GM18505 (cell line): ENCODE results near the gene KCNG3.
"Not testable (repeated sequence)": the region's sequence is repeated elsewhere in the genome, so short reads cannot be mapped to it uniquely, and the experiment has no call there.

Experiments
- ATAC-seq: cut with Tn5 transposase; IDR thresholded peaks from one replicate; pipeline ENCODE4 v1.9.1; 2021; ENCODE audit not compliant: unreplicated experiment
- POLR2A ChIP-seq: IDR thresholded peaks from 4 replicates; pipeline ENCODE4 v1.6.1; 2011; ENCODE audit warnings: borderline replicate concordance; ENCODE audit not compliant: insufficient read depth, insufficient read length; ENCODE audit errors: extremely low read depth

Gene KCNG3

DNA sequence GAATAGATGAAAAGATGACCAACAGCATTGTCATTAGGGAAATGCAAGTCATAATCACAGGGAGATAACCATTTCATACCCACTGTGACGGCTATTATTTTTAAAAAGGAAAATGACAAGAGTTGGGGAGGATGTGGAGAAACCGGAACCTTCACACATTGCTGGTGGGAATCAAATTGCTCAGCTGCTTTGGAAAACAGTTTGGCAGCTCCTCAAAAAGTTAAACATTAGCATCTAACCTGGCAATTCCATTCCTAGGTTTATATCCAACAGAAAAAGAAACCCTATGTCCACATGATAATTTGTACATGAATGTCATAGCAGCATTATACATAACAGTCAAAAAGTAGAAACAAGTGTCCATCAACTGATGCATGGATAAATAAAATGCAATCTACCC lies 58.2 kb downstream of the KCNG3 start:
- ATAC-seq = no peak

DNA sequence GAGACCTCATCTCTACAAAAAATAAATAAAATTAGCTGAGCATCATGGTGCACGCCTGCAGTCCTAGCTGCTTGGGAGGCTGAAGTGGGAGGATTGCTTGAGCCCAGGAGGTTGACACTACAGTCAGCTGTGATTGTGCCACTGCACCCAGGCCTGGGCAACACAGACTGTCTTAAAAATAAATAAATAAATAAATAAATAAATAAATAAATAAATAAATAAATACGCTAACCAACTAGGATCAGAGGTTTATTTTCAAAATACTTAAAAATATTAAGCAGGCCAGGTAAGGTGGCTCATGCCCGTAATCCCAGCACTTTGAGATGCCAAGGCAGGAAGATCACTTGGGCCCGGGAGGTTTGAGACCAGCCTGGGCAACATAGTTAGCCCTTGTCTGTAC lies 63.6 kb downstream of the KCNG3 start:
- TF ChIP-seq POLR2A = no peak
- no peak for ATAC-seq

More for the DNA sequence above, 58.2 kb downstream of the KCNG3 start:
- TF ChIP-seq POLR2A = no peak

DNA sequence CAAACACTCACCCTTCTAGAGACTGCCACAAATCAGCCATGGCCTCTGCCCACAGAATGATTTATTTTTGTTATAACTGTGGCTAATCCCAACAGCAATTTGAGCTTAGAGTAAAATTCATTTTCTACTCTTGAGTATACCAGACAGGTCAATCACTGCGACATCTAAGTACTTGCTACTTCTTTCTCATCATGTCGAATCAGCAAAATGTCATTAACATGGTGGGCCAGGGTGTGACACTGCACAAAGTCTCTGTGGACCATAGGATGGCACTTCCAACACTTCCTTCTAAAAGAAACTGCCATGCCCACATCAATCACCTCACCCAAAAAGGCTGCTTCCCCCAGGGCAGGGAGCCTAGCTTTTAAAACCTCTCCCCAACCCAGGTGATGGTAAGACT lies 64.4 kb downstream of the KCNG3 start:
- TF ChIP-seq POLR2A = no peak
- no peak for ATAC-seq

DNA sequence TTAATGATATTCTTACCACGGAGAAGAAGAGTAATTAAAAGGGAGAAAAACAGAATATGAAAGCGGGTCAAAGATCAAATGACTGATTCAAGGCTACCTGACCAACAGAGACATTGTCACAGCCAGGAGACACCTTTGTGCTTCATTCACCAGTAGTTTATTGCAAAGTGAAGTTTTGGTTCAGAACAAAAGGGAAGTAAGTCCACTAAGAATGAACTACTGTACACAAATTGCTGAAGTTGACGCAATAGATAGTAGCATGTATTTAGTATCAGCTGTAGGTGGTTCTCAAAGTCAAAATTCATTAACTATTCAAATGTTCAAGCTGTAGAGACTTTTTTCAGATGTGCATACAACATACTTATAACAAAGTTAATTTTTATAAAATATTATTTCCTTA lies 68.1 kb downstream of the KCNG3 start:
- TF ChIP-seq POLR2A = no peak
- no peak for ATAC-seq

DNA sequence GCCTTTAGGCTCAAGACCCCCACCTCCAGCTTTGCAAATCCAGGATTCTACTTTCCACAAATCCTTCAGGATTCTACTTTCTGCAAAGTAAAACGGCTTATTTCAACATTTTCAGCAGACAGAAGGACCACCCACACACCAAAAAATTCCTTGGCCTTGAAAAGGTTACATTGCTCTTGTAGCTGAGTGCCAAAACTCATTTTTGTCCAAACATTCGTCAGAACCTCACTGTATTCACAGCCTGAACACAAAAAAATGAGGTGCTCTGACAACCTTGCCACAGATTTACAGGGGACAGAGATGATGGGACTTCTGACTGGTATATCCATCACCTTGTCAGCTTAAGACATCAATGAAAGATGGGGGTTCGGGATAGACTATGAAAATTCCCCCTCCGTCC lies 69.7 kb downstream of the KCNG3 start:
- no peak for TF ChIP-seq POLR2A
- ATAC-seq = no peak

DNA sequence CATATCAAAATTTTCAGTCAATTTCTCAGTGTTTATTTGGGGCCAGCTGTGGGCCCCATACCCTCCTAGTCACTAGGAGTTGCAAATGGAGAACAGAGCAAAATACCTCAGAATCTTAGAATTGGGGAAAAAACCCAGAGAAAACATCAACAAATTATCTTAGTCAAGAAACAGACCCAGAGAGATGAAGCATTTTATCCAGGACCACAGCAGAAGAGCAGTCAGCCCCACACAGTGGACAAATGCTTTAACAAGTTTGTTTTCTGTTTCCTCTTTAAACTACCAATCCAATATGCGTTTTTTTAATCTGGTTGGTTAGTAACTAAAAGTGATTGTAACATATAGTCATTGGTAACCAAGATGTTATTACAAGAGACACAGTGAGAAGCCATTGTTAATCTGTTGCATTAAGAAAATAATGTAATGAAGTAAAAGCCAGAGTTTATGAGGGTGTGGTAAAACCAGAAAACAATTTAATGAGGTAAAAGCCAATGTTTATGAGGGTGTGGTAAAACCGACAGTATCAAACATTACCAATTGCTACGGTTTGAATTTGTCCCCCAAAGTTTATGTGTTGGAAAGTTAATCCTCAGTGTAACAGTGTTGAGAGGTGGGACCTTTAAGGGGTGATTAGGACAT lies 72.1 kb downstream of the KCNG3 start:
- no peak for ATAC-seq
- TF ChIP-seq POLR2A = no peak

DNA sequence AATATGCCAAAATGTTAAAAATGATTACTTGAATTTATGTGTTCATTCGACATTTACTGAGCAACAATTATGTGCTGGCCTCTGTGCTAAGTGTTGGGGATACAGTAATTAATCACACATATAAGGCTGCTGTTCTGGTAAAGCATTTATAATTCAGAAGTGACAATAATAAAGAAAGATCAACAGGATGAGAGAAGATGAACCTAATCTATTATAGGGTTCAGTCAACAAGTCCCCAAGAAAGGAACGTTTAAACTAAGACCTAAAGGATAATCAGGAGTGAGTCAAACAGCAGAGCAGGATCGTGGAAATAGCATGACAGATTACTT lies 72.7 kb downstream of the KCNG3 start:
- no peak for TF ChIP-seq POLR2A
- ATAC-seq = no peak

DNA sequence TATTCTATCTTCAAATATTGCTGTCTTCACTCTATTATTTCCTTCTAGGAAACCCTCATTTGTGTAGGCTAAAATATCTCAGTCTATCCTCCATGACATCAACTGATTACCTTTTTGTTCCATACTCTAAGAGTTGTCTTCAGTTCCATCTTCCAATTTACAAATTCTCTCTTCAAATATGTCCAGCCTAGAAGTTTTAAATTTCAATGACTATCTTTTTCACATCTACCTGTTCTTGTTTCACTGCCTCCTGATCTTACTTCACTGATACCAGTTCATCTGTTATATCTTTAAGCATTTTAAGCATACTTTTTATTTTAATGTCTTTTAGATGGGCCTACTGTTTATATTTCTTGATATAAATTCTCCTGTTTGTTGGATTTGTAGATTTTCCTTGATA lies 79.1 kb downstream of the KCNG3 start:
- no peak for TF ChIP-seq POLR2A
- ATAC-seq = no peak

DNA sequence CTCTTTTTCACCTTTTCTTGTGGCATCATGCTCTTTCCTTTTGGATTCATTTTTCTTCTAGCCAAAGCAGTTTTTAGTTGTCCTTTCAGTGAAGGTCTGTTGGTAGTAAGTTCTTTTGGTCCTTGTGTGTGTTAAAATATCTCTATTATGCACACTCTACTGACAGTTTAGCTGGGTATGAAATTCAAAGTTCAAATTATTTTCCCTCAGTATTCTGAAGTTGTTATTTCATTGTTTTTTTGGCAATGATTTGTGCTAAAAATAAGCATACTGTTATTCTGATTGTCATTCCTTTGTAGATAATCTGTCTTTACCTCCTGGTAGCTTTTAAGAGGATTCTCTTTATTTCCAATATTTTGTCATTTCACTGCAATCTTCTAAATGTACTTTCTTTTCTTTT lies 79.6 kb downstream of the KCNG3 start:
- no peak for ATAC-seq
- no peak for TF ChIP-seq POLR2A

DNA sequence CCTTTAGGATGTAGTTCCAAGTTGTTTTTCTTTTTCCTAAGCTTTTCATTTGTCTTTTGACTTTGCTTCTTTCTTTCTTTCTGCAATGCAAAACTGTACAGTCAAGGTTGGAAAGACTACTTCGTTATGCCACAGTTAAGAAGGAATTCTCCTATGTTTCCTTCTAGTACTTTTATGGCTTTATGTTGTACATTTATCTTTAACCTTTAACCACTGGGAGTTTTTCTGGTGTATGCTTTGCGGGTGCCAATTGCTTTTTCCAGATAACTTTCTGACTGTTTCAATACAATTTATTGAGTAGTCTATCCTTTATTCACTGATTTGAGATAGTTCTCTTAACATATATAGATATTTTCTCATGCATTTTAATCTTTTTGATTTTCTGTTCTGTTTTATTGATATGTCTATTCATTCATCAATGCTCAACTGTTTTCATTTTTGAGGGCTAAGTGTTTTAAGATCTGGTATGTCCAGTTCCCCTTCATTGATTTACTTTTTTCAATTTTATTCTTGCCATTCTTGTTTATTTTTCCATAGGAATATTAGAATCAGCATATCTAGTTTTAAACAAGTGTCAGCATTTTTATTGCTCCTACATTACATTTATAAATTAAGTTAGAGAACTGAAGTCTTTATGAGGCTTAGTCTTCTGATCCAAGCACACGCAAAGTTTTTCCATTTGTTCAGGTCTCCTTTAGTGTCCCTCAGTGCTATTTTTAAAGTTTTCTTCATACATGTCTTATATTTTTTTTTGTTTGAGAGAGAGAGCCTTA lies 82.9 kb downstream of the KCNG3 start:
- no peak for ATAC-seq
- no peak for TF ChIP-seq POLR2A

DNA sequence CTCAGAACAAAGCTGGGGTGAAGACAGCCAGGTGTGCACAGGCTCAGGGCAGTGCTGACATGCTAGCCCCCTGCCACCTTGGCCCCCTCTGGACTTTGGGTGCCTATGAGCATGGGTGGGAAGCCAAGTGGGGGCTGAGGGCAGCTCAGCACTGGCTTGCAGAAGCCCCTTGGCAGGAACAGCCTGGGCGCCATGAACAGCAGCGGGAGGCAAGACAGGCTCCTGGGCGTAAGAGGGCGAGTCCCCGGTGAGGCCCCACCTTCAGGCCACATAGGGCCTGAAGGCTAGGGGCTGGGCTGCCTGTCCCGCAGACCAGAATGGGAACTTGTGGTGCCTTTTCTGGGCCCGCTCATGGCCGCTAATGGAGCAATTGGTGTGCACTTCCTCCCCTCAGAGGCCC lies 85.8 kb downstream of the KCNG3 start:
- ATAC-seq = no peak

DNA sequence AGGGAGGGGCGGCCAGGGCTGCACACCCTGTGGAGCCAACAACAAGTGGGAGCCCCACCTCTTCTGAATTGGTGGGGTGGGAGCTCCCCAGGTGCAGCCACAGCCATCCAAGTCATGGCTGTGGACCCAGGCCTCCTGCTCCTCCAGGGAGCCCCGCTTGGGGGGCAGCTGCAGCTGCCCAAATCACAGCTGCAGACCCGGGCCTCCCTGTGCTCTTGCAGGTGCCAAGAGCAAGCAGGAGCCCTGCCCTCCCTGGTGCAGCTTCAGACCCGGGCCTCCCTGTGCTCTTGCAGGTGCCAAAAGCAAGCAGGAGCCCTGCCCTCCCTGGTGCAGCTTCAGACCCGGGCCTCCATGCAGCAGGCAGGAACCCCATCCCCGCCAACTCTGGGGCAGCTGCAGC lies 86.3 kb downstream of the KCNG3 start:
- TF ChIP-seq POLR2A = no peak
- ATAC-seq = no peak

More for the DNA sequence above, 85.8 kb downstream of the KCNG3 start:
- TF ChIP-seq POLR2A = no peak

DNA sequence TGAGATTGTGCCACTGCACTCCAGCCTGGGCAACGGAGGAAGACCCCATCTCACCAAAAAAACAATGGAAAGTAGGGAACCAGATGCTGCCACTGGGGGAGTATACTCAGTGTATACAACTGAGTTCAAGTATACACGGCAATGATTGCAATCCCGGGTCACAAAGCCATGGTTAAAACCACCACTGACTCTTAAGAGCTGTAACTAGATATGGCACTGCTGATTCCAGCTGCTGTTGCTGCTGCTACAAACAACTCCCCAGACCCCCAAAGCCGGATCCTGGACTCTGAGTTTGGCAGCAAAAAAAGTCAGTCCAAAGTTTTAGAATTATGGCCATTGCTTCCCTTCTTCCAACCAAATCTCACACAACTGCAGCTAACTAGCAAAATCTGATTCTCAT lies 89.1 kb downstream of the KCNG3 start:
- no peak for ATAC-seq
- TF ChIP-seq POLR2A = no peak

DNA sequence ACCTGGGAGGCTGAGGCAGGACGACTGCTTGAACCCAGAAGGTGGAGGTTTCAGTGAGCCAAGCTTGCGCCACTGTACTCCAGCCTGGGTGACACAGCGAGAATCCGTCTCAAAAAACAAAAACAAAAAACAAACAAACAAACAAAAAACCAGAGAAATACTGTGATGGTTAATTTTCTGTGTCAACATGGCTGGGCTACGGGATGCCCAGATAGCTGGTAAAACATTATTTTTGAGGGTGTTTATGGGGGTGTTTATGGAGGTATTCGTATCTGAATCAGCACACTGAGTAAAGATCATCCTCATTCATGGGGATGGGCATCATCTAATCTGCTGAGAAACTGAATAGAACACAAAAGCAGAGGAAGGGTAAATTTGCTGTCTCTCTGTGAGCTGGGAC lies 92.0 kb downstream of the KCNG3 start:
- no peak for ATAC-seq
- TF ChIP-seq POLR2A = no peak

DNA sequence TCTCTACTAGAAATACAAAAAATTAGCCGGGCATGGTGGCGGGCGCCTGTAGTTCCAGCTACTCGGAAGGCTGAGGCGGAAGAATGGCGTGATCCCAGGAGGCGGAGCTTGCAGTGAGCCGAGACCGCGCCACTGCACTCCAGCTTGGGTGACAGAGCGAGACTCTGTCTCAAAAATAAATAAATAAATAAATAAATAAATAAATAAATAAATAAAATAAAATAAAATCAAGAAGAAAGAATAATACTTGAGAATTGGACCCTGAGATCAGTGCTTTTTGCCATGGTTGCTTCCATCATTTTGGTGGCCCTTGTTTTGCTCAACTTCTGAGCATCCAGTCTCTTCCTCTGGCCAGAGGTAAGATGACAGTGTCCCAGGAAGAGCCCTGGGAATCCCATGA lies 95.7 kb downstream of the KCNG3 start:
- not testable (repeated sequence) for ATAC-seq

DNA sequence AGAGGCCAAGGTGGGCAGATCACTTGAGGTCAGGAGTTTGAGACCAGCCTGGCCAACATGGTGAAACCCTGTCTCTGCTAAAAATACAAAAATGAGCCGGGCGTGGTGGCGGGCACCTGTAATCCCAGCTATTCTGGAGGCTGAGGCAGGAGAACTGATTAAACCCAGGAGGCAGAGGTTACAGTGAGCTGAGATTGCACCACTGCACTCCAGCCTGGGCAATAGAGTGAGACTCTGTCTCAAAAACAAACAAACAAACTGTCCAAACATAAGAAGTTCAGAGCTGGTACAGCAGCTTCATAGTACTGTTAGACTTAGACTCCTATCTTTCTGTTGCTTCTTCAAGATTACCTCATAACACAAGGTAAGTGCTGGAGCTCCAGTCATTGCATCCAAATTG lies 100.5 kb downstream of the KCNG3 start:
- not testable (repeated sequence) for ATAC-seq
